H1 (cell line): Measurements from ENCODE around the gene GDAP1L1. TPM values are rescaled to one million over a fixed set of nuclear protein-coding genes. Genes with fewer than 3 reads are reported as not detected.

ENCODE experiments used
- FOSL1 ChIP-seq: IDR thresholded peaks from 2 replicates; pipeline ENCODE4 v1.6.1; 2011; ENCODE audit warnings: mild to moderate bottlenecking, low read depth, low read length, moderate library complexity; ENCODE audit not compliant: insufficient read depth
- JUN ChIP-seq: IDR thresholded peaks from 2 replicates; pipeline ENCODE4 v1.6.1; 2011; ENCODE audit warnings: low read depth, mild to moderate bottlenecking, improper control_type of control experiment, low read length
- NANOG ChIP-seq: IDR thresholded peaks from 2 replicates; pipeline ENCODE4 v1.6.1; 2011; ENCODE audit warnings: low read length, low read depth, mild to moderate bottlenecking, inconsistent platforms; ENCODE audit not compliant: insufficient read depth, poor library complexity, severe bottlenecking
- RFX5 ChIP-seq: IDR thresholded peaks from 2 replicates; pipeline ENCODE4 v1.6.1; 2011; ENCODE audit warnings: low read depth, low read length, improper control_type of control experiment, borderline replicate concordance
- TAF1 ChIP-seq: IDR thresholded peaks from 2 replicates; pipeline ENCODE4 v1.6.1; 2011; ENCODE audit warnings: mild to moderate bottlenecking, low read depth, low read length
- polyA plus RNA-seq, 7 experiments: library from polyadenylated mRNA; depleted of rRNA in 3 of 7; stranded (reverse) in 5 of 7; unstranded in 2 of 7; fragments of >200 nt in 5 of 7; fragments of 200-250 nt in 2 of 7; gene quantifications; 1 replicate in 5 of 7; 2 replicates in 1 of 7; 4 replicates in 1 of 7; pipeline versions ENCODE4 v1.2.1 to v1.2.3, GENCODE V29; 2011 to 2013; ENCODE audit warnings: missing spikeins in 2 of 7, mixed read lengths in 2 of 7
- total RNA-seq: library from RNA; stranded (reverse); fragmentation: NEBNext Ultra II Directional; extraction: Animal tissue kit (Norgen Biotek cat#: 25700); gene quantifications from 2 replicates; pipeline ENCODE4 v1.2.1, GENCODE V29; 2021

The GDAP1L1 gene
- total and polyA plus RNA-seq, 2 of the 8 experiments (the other 6 are each of a cell fraction or from before 2014, with no cell fraction given), result 8.5 to 63.1 TPM

DNA sequence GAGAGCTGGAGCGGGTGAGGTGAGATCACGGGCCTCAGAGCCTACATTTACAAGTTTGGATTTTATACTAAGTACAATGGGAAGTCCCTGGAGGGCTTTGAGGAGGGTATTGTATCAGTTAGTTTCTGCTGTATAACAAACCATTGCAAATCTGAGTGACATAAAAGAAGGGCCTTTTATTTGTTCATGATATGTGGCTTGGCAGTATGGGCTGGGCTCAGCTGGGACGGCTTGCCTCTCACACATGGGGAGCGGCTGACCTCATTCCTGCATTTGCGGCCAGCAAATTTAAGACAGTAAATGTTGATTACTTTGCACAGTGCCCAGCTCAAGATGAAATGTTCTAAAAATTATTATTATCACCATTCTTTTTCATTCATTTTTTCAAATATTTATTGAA, 21.7 kb downstream of the GDAP1L1 start (continued):
- TF ChIP-seq RFX5, result no peak
- no peak for TF ChIP-seq JUN
- TF ChIP-seq FOSL1, result no peak
- TF ChIP-seq NANOG, result no peak
- TF ChIP-seq TAF1, result no peak
- TF ChIP-seq, all 59 proteins: peak for 0
